Measurements from ENCODE around the gene IFT122.
"Not testable (repeated sequence)": the region's sequence is repeated elsewhere in the genome, so short reads cannot be mapped to it uniquely, and the experiment has no call there.

IFT122 gene

DNA sequence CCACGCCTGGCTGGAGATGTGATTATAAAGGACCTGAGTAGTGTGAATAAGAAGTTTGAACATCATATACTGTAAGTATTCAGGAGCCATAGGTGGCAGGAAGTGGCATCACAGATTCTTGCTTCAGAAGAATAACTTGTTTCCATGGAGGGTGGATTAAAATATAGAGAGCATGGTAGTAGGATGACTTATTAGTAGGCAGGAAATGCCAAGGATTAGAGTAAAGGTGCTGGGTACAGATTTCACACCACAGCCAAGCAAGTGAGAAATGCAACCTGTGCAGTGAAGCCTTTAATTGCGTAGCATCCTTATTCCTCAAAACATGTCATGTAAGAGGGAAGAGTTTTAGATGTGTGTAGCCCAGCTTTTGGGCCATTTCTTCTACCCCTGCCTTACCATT is 30.8 kb downstream of the IFT122 start:
- TF ChIP-seq, protein P1, sequence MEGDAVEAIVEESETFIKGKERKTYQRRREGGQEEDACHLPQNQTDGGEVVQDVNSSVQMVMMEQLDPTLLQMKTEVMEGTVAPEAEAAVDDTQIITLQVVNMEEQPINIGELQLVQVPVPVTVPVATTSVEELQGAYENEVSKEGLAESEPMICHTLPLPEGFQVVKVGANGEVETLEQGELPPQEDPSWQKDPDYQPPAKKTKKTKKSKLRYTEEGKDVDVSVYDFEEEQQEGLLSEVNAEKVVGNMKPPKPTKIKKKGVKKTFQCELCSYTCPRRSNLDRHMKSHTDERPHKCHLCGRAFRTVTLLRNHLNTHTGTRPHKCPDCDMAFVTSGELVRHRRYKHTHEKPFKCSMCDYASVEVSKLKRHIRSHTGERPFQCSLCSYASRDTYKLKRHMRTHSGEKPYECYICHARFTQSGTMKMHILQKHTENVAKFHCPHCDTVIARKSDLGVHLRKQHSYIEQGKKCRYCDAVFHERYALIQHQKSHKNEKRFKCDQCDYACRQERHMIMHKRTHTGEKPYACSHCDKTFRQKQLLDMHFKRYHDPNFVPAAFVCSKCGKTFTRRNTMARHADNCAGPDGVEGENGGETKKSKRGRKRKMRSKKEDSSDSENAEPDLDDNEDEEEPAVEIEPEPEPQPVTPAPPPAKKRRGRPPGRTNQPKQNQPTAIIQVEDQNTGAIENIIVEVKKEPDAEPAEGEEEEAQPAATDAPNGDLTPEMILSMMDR (IDR thresholded peaks at IDR 0.05; ENCODE audit: low read length, missing control alignments), result no peak
- H3K4me3 ChIP-seq (replicated peaks; ENCODE audit: low read depth, low read length), result no peak overlapping the region
- DNase-seq (ENCODE audit: low read depth), result no peak

DNA sequence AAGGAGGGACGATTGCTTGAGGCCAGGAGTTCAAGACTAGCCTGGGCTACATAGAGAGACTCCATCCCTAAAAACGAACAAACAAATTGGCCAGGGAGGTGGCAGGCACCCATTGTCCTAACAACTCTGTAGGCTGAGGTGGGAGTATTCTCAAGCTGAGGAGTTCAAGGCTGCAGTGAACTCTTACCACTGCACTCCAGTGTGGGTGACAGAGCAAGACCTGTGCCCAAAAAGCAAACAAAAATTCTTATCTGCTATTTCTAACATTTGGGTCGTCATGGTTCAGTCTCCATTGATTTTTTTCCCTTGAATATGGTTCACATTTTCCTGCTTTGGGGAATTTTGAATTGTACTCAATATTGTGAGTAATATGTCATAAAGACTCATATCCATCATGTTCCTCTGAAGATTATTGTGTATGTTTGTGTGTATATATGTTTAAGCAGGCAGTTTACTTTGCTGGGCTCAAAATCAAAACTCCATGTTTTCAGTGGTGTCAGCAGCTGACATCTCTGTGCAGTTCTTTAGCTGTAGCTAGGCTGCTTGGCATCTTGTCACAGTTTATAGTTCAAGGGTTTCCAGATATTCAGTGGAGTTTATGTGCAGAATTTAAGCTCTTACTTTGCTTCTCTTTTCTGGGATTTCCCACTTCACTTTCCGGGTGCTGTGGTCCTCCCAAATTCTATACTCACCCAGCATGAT is 33.2 kb downstream of the IFT122 start:
- TF ChIP-seq, protein P1 (IDR thresholded peaks at IDR 0.05; ENCODE audit: low read length, missing control alignments), result no peak
- no peak for DNase-seq (ENCODE audit: low read depth)
- H3K4me3 ChIP-seq (replicated peaks; ENCODE audit: low read depth, low read length), result no peak overlapping the region

DNA sequence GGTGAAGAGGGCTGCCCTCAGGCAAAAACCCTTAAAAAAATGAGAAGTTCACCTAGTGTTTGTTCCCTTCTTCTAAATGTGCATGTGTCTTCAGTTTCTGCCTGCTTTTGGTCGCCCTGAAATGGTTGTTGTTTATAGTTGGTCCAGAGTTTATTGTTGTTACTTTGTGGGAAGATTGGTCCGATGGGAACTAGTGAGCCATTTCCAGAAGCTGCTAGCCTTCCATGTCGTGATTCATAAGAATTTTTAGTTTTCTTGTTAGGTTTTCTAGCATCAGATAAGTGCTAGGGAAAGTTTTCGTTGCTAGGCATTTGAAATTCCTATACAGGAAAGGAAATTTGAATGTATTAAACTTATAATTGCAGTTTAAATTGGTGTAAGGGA is 33.7 kb downstream of the IFT122 start:
- TF ChIP-seq, protein P1 (IDR thresholded peaks at IDR 0.05; ENCODE audit: low read length, missing control alignments), result no peak
- DNase-seq (ENCODE audit: low read depth), result no peak
- no peak overlapping the region for H3K4me3 ChIP-seq (replicated peaks; ENCODE audit: low read depth, low read length)

DNA sequence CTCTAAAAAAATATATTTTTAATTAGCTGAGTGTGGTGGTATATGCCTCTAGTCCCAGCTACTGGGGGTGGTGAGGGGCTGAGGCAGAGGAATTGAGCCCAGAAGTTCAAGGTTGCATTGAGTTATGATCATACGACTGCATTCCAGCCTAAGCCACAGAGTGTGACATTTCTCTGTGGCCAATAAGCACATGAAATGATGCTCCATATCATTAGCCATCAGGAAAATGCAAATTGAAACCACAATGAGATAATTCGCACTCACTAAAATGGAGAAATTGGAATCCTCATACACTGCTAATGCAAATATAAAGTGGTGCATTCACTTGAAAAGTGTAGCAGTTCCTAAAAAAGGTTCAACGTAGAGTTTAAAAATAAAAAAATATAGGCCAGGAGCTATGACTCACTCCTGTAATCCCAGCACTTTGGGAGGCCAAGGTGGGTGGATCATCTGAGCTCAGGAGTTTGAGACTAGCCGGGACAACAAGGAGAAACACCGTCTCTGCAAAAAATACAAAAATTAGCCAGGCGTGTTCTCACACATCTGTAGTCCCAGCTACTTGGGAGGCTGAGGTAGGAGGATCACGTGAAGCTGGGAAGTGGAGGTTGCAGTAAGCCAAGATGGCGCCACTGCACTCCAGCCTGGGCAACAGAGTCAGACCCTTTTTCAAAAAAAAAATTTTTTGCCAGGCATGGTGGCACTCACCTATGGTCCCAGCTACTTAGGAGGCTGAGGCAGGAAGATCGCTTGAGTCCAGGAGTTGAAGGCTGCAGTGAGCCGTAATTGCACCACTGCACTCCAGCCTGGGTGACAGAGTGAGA is 35.2 kb downstream of the IFT122 start:
- no peak for DNase-seq (ENCODE audit: low read depth)
- H3K4me3 ChIP-seq (replicated peaks; ENCODE audit: low read depth, low read length), result no peak overlapping the region
- TF ChIP-seq, protein P1 (IDR thresholded peaks at IDR 0.05; ENCODE audit: low read length, missing control alignments), result no peak

DNA sequence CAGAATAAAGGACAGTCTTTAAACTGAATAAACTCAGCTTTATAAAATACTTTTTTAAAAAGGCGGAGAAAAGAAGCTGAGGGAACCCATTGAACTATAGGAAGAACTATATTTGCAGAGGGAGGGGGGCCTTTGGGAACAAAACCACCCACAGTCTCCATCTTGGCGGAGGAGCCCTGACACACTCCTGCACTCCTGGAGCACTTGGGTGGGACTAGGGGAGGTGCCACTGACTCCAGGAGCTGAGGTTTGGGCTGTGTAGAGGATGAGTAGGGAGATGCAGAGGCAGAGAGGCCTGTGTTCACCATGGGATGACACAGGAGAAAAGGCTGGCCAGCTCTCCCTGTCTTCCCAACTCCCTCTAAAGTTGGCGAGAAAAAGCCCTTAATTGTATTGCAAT is 35.8 kb downstream of the IFT122 start:
- no peak for DNase-seq (ENCODE audit: low read depth)
- TF ChIP-seq, protein P1 (IDR thresholded peaks at IDR 0.05; ENCODE audit: low read length, missing control alignments), result no peak
- H3K4me3 ChIP-seq (replicated peaks; ENCODE audit: low read depth, low read length), result no peak overlapping the region

DNA sequence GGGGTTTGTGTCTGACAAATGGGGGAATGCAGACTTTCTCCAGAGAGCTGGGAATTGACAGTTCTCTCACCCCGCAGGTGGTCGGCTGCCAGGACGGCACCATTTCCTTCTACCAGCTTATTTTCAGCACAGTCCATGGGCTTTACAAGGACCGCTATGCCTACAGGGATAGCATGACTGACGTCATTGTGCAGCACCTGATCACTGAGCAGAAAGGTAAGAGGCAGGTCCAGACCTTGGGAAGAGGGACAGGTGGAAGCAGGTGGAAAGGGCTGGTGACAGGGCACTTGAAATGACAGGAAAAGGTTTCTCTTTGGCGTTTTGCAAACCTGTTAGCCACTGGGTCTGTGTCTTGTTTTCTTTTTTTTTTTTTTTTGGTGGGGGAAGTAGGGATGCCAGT is 36.6 kb downstream of the IFT122 start:
- H3K4me3 ChIP-seq (replicated peaks; ENCODE audit: low read depth, low read length), result no peak overlapping the region
- TF ChIP-seq, protein P1 (IDR thresholded peaks at IDR 0.05; ENCODE audit: low read length, missing control alignments), result no peak
- DNase-seq (ENCODE audit: low read depth), result no peak

DNA sequence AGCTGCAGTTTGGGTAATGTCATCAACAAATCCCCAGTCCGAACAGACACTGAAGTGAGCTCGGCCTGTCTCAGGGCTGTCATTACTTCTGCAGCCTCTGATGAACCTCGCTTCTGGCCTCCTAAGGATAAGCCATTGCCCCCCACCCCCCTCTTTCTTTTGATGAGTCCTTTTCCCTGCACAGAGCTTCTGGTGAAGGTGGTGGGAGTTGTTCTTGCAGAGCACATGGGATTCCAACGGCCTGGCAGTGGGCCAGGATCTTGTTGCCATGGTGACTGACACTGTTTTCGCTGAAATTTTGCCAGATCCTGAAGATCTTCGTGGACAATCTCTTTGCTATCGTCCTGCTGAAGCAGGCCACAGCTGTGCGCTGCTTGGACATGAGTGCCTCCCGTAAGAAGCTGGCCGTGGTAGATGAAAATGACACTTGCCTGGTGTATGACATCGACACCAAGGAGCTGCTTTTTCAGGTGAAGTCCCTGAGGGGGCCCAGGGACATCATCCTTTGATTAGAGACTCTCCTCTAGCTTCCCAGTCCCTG is 41.3 kb downstream of the IFT122 start:
- not testable (repeated sequence) for H3K4me3 ChIP-seq (replicated peaks; ENCODE audit: low read depth, low read length)
- DNase-seq (ENCODE audit: low read depth), result peak; percentile 74

All from fibroblast of pulmonary artery (primary cell).